AG04450 (cell line): ENCODE data around the gene PPP1R2B. TPM values are rescaled to one million over a fixed set of nuclear protein-coding genes. Genes with fewer than 3 reads are reported as not detected.

Experiments used
- CTCF ChIA-PET: fragments of 300-600, 350-600 bp; formaldehyde crosslinking; extraction: SDS; loops from one replicate; lab custom pipeline; 2022; ENCODE audit warnings: antibody characterized with exemption, inconsistent platforms; lab: Charles Lee
- POLR2A ChIA-PET: fragments of 350-600 bp; formaldehyde crosslinking; extraction: SDS; loops from one replicate; lab custom pipeline; 2021; ENCODE audit warnings: antibody characterized with exemption, inconsistent platforms; lab: Yijun Ruan, JAX
- DNase-seq: peaks from one replicate; pipeline ENCODE4 v3.0.0-alpha.2; 2011; ENCODE audit warnings: low read depth, low spot score
- H3K27ac ChIP-seq: one replicate; pipeline ENCODE4 v1.5.1; 2012; ENCODE audit warnings: low read depth, low read length, control low read depth
- H3K27me3 ChIP-seq: one replicate; pipeline ENCODE4 v1.6.0; 2012; ENCODE audit warnings: low read length; ENCODE audit not compliant: control insufficient read depth, insufficient read depth
- H3K4me3 ChIP-seq: 2 replicates; pipeline ENCODE4 v1.5.1; 2011; ENCODE audit warnings: mild to moderate bottlenecking, low read depth, low read length, control low read depth
- H3K9me3 ChIP-seq: 2 replicates; pipeline ENCODE4 v1.5.1; 2012; ENCODE audit warnings: low read length; ENCODE audit not compliant: control insufficient read depth, insufficient read depth
- polyA plus RNA-seq: library from polyadenylated mRNA; depleted of rRNA; stranded (reverse); fragments of >200 nt; gene quantifications from 2 replicates; pipeline ENCODE4 v1.2.3, GENCODE V29; 2011
- TF ChIP-seq, protein P1 (sequence below): IDR thresholded peaks from 2 replicates; pipeline ENCODE4 v1.5.1; 2011; ENCODE audit warnings: low read depth, low read length, control low read depth, inconsistent platforms

PPP1R2B gene
- polyA plus RNA-seq, 1 experiment, result not detected

DNA sequence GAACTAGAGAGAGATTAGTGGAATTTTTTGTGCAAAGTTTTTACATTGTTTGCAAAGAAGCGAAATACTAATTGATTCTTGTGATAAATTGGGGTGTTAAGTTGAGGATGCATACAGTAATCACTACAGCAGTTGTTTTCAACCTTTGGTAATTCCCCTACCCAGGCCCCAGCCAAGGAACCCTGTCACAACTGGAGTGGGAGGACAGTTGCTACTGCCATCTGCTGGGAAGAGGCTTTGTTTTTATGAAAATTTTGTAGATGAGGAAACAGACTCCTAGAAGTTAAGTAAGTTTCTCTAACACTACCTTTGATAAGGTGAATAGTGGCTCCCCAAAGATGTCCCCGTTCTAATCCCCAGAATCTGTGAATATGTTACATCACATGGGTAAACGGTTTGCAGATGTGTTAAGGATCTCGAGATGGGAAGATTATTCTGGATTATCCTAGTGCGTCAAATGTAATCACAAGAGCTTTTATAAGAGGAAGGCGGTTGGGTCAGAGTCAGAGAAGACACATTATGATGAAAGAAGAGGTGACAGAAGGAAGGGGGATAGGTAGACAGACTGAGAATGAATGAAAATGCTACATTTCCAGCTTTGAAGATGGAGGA, 34.0 kb upstream of the PPP1R2B start:
- H3K4me3 ChIP-seq, result no peak overlapping the region
- CTCF ChIA-PET, result interaction anchor here (1.4 kb wide), 1 partner anchor 10 kb away, joined by 6 read pairs; no protein-coding TSS in a partner anchor
- no peak overlapping the region for H3K27ac ChIP-seq
- POLR2A ChIA-PET, result no interaction called here
- H3K27me3 ChIP-seq, result no peaks in the 10 kb centered on the region
- TF ChIP-seq, protein P1, sequence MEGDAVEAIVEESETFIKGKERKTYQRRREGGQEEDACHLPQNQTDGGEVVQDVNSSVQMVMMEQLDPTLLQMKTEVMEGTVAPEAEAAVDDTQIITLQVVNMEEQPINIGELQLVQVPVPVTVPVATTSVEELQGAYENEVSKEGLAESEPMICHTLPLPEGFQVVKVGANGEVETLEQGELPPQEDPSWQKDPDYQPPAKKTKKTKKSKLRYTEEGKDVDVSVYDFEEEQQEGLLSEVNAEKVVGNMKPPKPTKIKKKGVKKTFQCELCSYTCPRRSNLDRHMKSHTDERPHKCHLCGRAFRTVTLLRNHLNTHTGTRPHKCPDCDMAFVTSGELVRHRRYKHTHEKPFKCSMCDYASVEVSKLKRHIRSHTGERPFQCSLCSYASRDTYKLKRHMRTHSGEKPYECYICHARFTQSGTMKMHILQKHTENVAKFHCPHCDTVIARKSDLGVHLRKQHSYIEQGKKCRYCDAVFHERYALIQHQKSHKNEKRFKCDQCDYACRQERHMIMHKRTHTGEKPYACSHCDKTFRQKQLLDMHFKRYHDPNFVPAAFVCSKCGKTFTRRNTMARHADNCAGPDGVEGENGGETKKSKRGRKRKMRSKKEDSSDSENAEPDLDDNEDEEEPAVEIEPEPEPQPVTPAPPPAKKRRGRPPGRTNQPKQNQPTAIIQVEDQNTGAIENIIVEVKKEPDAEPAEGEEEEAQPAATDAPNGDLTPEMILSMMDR, result peak; percentile 49
- DNase-seq, result no peak
- H3K9me3 ChIP-seq, result peaks cover 5% of the 10 kb centered on the region; the same call in 1 of the 2 replicates

DNA sequence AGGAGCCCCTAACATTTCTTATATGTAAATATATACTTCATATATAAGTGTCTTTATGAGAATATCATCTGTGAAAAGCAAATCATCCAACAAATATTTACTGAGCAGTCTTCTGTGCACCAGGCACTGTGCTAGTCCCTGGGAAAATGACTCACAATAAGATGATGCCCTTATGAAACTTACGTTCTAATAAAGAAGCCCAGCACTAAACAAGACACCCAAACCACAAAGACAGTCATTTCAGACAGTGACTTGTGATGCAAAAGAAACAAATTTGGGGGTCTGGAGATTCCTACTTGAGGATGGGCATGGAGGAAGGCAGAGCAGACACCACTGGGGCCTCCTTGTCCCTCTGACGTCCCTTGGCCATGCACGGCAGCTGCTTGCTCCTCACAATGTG, 30.6 kb upstream of the PPP1R2B start:
- DNase-seq, result no peak
- Histone ChIP-seq H3K9me3 (peaks cover 5% of the 10 kb centered on the region; the same call in 1 of the 2 replicates), H3K4me3 (no peak overlapping the region), H3K27ac (no peak overlapping the region), H3K27me3 (no peaks in the 10 kb centered on the region)
- ChIA-PET POLR2A (no interaction called here), CTCF (interaction anchor here (0.7 kb wide), 1 partner anchor 16 kb away, joined by 3 read pairs; no protein-coding TSS in a partner anchor)
- TF ChIP-seq, protein P1, result no peak

DNA sequence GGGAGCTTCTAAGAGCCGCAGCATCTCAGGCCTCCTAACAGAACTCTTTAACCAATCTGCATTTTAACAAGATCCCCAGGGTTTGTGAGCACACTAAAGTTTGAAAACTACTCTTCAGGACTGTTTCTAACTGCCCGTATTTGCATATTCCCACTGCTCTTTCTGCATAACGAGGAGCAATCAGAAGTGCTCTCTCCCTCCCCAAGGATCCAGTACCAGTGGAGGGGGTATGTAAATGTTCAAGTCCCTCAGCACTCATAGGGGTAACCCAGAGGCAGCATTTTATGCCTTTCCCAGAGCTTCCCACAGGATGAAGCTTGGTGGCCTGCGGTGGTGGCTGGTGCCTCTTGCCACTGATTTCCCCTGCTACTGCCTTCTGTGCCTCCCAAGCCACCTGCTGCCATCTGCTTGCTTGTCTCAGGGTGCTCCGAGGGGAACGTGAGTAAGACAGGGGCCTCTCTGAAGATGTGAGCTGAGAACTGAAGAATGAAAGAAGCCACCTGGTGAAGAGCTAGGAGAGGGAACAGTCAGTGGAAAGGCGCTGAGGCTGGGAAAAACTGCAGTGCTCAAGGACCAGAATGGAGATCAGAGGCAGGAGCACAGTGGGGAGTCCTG, 30.0 kb upstream of the PPP1R2B start:
- ChIA-PET CTCF (interaction anchor here (0.7 kb wide), 1 partner anchor 16 kb away, joined by 3 read pairs; no protein-coding TSS in a partner anchor), POLR2A (no interaction called here)

DNA sequence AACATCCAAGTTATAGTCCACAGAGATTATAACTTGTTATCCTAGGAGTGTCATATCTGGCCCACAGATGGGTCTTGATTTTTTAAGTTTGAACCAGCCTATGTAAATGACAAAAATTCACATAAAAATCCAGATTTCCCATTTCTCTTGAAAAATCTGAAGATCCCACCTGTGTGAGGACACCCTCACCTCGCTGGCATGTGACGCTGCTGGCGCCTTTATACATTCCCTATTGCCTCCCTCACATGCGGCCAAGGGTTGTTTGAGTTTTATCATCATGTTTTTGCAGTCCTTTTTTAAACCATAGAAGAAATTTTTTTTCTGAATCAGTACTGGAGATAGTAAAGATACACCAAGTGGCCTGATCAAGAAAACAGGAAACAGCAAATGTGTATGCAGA, 25.9 kb upstream of the PPP1R2B start:
- POLR2A ChIA-PET, result no interaction called here
- H3K9me3 ChIP-seq, result peaks cover 5% of the 10 kb centered on the region; the same call in 1 of the 2 replicates
- CTCF ChIA-PET, result interaction anchor here (2.7 kb wide), 1 partner anchor 1685 kb away, joined by 10 read pairs; no protein-coding TSS in a partner anchor
- DNase-seq, result no peak
- TF ChIP-seq, protein P1, result no peak
- no peaks in the 10 kb centered on the region for H3K27me3 ChIP-seq
- H3K4me3 ChIP-seq, result no peak overlapping the region
- no peak overlapping the region for H3K27ac ChIP-seq

More for the DNA sequence above, 30.0 kb upstream of the PPP1R2B start:
- no peak overlapping the region for H3K4me3 ChIP-seq
- DNase-seq, result no peak
- no peaks in the 10 kb centered on the region for H3K27me3 ChIP-seq
- TF ChIP-seq, protein P1, result no peak
- H3K27ac ChIP-seq, result no peak overlapping the region
- peaks cover 5% of the 10 kb centered on the region; the same call in 1 of the 2 replicates for H3K9me3 ChIP-seq

DNA sequence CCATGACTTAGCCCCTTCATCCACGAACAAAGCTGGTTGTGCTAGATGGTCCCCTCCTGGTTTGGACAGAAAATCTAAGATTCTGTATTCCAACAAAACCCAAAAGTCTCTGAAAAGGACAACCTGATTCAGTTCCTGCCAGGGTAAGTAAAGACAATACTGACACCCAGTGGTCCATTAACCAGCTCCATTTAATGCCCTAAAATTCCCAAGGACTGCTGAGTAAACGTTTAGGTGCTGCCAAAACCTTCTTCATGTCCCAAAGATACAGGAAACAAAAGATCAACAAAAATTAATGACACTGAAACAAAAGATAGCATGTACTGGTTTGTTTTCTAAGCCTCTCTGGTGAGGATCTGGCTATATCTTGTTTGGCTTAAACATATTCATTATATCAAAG, 25.3 kb upstream of the PPP1R2B start:
- ChIA-PET CTCF (interaction anchor here (0.8 to 2.7 kb wide), 3 partner anchors 1124 to 1685 kb away, joined by 3 to 10 read pairs (median 4); no protein-coding TSS in a partner anchor), POLR2A (no interaction called here)
- H3K27ac ChIP-seq, result no peak overlapping the region

More for the DNA sequence above, 25.3 kb upstream of the PPP1R2B start:
- Histone ChIP-seq H3K27me3 (no peaks in the 10 kb centered on the region), H3K9me3 (peaks cover 3% of the 10 kb centered on the region; the same call in 1 of the 2 replicates), H3K4me3 (no peak overlapping the region)
- TF ChIP-seq, protein P1, result peak; percentile 47
- DNase-seq, result peak; percentile 8
